SK-N-SH (cell line): ENCODE measurements around the gene PANX2. TPM values are rescaled to one million over a fixed set of nuclear protein-coding genes. Genes with fewer than 3 reads are reported as not detected.

Source experiments
- CTCF ChIA-PET: fragments of 300-600, 350-600 bp; formaldehyde crosslinking; extraction: SDS; loops from one replicate; lab custom pipeline; 2021; lab: Yijun Ruan, JAX
- POLR2A ChIA-PET: fragments of 350-600 bp; sonication (Branson Sonifier 250); formaldehyde crosslinking; extraction: SDS; loops from one replicate; lab custom pipeline; 2020; ENCODE audit warnings: antibody characterized with exemption, inconsistent platforms; lab: Yijun Ruan, JAX
- DNase-seq: peaks from one replicate; pipeline ENCODE4 v3.0.0; 2012
- H2AFZ ChIP-seq: fragments of 200-600 bp; sonication (generic); 2 replicates; pipeline ENCODE4 v1.8.1; 2016; ENCODE audit warnings: antibody characterized with exemption, mild to moderate bottlenecking, low read depth
- H3F3A ChIP-seq: fragments of 200-600 bp; sonication (generic); replicated peaks from 2 replicates; pipeline ENCODE3; 2016; ENCODE audit warnings: antibody characterized with exemption, mild to moderate bottlenecking; ENCODE audit not compliant: insufficient read depth
- H3K27ac ChIP-seq, 2 experiments: fragments of 200-500 bp in 1 of 2; fragments of 200-600 bp in 1 of 2; sonication (Bioruptor generic) in 1 of 2; sonication (generic), shearing (Covaris generic) in 1 of 2; 2 replicates each; pipeline versions ENCODE4 v1.5.1 to v1.6.1; 2014 to 2016; ENCODE audit warnings: low read depth in 2 of 2, inconsistent platforms in 1 of 2, low read length in 1 of 2, mild to moderate bottlenecking in 1 of 2, mixed read lengths in 1 of 2
- H3K27me3 ChIP-seq: fragments of 200-600 bp; sonication (generic), shearing (Covaris generic); 2 replicates; pipeline ENCODE4 v1.6.1; 2016; ENCODE audit warnings: mixed run types; ENCODE audit not compliant: insufficient read depth
- H3K36me3 ChIP-seq, 2 experiments: fragments of 200-500 bp in 1 of 2; fragments of 200-600 bp in 1 of 2; sonication (Bioruptor generic) in 1 of 2; sonication (generic) in 1 of 2; replicated peaks in 1 of 2; 2 replicates each; pipeline versions ENCODE3 to v1.5.1; 2014 to 2016; ENCODE audit warnings: low read length in 1 of 2, mild to moderate bottlenecking in 1 of 2; ENCODE audit not compliant: insufficient read depth in 2 of 2, control insufficient read depth in 1 of 2
- H3K4me1 ChIP-seq, 2 experiments: fragments of 200-500 bp in 1 of 2; fragments of 200-600 bp in 1 of 2; sonication (Bioruptor generic) in 1 of 2; sonication (generic), shearing (Covaris generic) in 1 of 2; 2 replicates each; pipeline versions ENCODE4 v1.5.1 to v1.6.1; 2014 to 2016; ENCODE audit warnings: low read depth in 1 of 2, low read length in 1 of 2, mixed run types in 1 of 2; ENCODE audit not compliant: insufficient read depth in 2 of 2, control insufficient read depth in 1 of 2
- H3K4me2 ChIP-seq: fragments of 200-600 bp; sonication (generic), shearing (Covaris generic); 2 replicates; pipeline ENCODE4 v1.6.1; 2017; ENCODE audit warnings: mixed run types
- H3K4me3 ChIP-seq, 2 experiments: fragments of 200-500 bp in 1 of 2; fragments of 200-600 bp in 1 of 2; sonication (Bioruptor generic) in 1 of 2; sonication (generic), shearing (Covaris generic) in 1 of 2; 2 replicates each; pipeline versions ENCODE4 v1.5.1 to v1.8.1; 2014 to 2016; ENCODE audit warnings: low read depth in 2 of 2, inconsistent platforms in 1 of 2, low read length in 1 of 2, mild to moderate bottlenecking in 1 of 2, mixed read lengths in 1 of 2, moderate library complexity in 1 of 2
- H3K79me2 ChIP-seq: fragments of 200-600 bp; sonication (generic); 2 replicates; pipeline ENCODE4 v1.8.1; 2017; ENCODE audit warnings: mild to moderate bottlenecking; ENCODE audit not compliant: insufficient read depth
- H3K9ac ChIP-seq: fragments of 200-600 bp; sonication (generic); 2 replicates; pipeline ENCODE4 v1.6.1; 2017; ENCODE audit warnings: mixed run types
- H3K9me2 ChIP-seq: fragments of 200-600 bp; sonication (generic); 2 replicates; pipeline ENCODE4 v1.6.1; 2017; ENCODE audit warnings: mixed run types
- H3K9me3 ChIP-seq: fragments of 200-600 bp; sonication (generic); 2 replicates; pipeline ENCODE4 v1.6.1; 2017; ENCODE audit warnings: mixed run types, mild to moderate bottlenecking, moderate library complexity
- H4K20me1 ChIP-seq: fragments of 200-600 bp; sonication (generic); 2 replicates; pipeline ENCODE4 v1.6.1; 2017; ENCODE audit warnings: mild to moderate bottlenecking, mixed run types; ENCODE audit not compliant: insufficient read depth
- FOXM1 ChIP-seq: IDR thresholded peaks from 2 replicates; pipeline ENCODE4 v1.4.0; 2012; ENCODE audit warnings: low read depth, mild to moderate bottlenecking
- GATA2 ChIP-seq: sonication (generic); formaldehyde crosslinking; IDR thresholded peaks from 2 replicates; pipeline ENCODE4 v1.5.0; 2020; ENCODE audit warnings: mild to moderate bottlenecking, missing genetic modification reagents
- JUND ChIP-seq: IDR thresholded peaks from 2 replicates; pipeline ENCODE4 v1.4.0; 2012
- PBX3 ChIP-seq: IDR thresholded peaks from 2 replicates; pipeline ENCODE4; 2012
- POLR2AphosphoS5 ChIP-seq: IDR thresholded peaks from 2 replicates; pipeline ENCODE4 v1.6.1; 2012; ENCODE audit warnings: low read depth, low read length
- RXRA ChIP-seq: IDR thresholded peaks from 2 replicates; pipeline ENCODE4 v1.4.0; 2012; ENCODE audit warnings: low read depth, mild to moderate bottlenecking, borderline replicate concordance
- TEAD4 ChIP-seq: IDR thresholded peaks from 2 replicates; pipeline ENCODE4 v1.4.0; 2012; ENCODE audit warnings: mild to moderate bottlenecking, borderline replicate concordance; ENCODE audit not compliant: insufficient read depth
- YY1 ChIP-seq: IDR thresholded peaks from 2 replicates; pipeline ENCODE4 v1.4.0; 2012; ENCODE audit warnings: low read depth, mild to moderate bottlenecking
- WGBS: methylation state at CpG from one replicate; pipeline ENCODE4 v1.1.6; 2017; ENCODE audit warnings: low lambda C conversion rate; 5-methylcytosine and 5-hydroxymethylcytosine counted together
- polyA plus RNA-seq, 3 experiments: library from polyadenylated mRNA; depleted of rRNA; stranded (reverse); fragments of >200 nt; gene quantifications; 2 replicates each; pipeline ENCODE4 v1.2.3, GENCODE V29; 2012
- TF ChIP-seq, protein P1 (sequence below): IDR thresholded peaks from 2 replicates; pipeline ENCODE4 v1.6.1; 2012; ENCODE audit warnings: mild to moderate bottlenecking, low read depth, low read length, moderate library complexity

PANX2 gene
- polyA plus RNA-seq, 1 of the 3 experiments (the other 2 are of a cell fraction): 2.4 TPM

DNA sequence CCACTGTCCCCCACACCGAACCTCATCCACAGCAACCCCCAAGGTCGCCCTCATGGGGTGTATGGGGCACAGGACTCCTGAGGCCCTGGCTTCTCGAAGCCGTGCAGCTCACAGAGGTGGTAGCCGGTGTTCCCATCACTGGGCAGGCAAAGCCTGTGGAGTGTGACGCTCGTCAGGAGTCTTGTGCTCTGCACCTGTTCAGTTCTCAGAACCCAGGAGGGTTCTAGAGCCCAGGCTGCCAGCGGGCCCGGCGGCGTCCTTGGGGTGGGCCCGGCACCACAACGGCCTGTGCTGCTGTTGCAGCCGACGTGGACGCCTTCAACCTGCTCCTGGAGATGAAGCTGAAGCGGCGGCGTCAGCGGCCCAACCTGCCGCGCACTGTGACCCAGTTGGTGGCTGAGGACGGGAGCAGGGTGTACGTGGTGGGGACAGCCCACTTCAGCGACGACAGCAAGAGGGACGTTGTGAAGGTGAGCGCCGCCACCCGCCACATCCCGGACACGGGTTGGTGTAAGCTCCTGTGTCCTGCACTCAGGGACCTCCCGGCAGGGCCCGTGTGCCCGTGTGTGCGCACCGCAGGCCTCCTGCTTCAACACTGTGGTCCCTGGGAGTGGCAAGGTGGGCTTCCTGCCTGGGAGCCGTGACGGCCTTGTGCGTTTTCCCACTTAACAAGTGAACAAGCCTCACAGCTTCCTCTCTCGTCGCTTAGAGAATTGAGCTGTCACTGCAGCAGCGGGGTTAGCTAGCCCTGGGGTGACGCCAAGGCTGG, 23.7 kb downstream of the PANX2 start (continued):
- TF ChIP-seq, protein P1, sequence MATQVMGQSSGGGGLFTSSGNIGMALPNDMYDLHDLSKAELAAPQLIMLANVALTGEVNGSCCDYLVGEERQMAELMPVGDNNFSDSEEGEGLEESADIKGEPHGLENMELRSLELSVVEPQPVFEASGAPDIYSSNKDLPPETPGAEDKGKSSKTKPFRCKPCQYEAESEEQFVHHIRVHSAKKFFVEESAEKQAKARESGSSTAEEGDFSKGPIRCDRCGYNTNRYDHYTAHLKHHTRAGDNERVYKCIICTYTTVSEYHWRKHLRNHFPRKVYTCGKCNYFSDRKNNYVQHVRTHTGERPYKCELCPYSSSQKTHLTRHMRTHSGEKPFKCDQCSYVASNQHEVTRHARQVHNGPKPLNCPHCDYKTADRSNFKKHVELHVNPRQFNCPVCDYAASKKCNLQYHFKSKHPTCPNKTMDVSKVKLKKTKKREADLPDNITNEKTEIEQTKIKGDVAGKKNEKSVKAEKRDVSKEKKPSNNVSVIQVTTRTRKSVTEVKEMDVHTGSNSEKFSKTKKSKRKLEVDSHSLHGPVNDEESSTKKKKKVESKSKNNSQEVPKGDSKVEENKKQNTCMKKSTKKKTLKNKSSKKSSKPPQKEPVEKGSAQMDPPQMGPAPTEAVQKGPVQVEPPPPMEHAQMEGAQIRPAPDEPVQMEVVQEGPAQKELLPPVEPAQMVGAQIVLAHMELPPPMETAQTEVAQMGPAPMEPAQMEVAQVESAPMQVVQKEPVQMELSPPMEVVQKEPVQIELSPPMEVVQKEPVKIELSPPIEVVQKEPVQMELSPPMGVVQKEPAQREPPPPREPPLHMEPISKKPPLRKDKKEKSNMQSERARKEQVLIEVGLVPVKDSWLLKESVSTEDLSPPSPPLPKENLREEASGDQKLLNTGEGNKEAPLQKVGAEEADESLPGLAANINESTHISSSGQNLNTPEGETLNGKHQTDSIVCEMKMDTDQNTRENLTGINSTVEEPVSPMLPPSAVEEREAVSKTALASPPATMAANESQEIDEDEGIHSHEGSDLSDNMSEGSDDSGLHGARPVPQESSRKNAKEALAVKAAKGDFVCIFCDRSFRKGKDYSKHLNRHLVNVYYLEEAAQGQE: no peak
- TF ChIP-seq RXRA (no peak), YY1 (no peak), GATA2 (CRISPR knock-in tag) (no peak), FOXM1 (no peak), JUND (no peak)

GRCh38 chr22:50196256-50196655, 25.7 kb downstream of the PANX2 start:
- no peak for DNase-seq
- TF ChIP-seq POLR2AphosphoS5 (no peak), TEAD4 (no peak), PBX3 (no peak)
- TF ChIP-seq, protein P1: no peak
- Histone ChIP-seq H3K4me1 (peaks cover 0 to 10% of the 10 kb centered on the region in 2 experiments; a peak in 1 of 4 replicates), H3K4me3 (no peak overlapping the region), H3K79me2 (peaks cover 18% of the 10 kb centered on the region), H3K27ac (no peak overlapping the region), H3K36me3 (peaks cover 0 to 45% of the 10 kb centered on the region in 2 experiments), H3K27me3 (no peaks in the 10 kb centered on the region), H3F3A (no peaks in the 10 kb centered on the region), H3K9me3 (no peaks in the 10 kb centered on the region), H2AFZ (no peak overlapping the region), H3K9me2 (no peaks in the 10 kb centered on the region), H3K9ac (no peak overlapping the region), H4K20me1 (0 out of 2 replicates have a peak, but pooled peaks cover 2% of the 10 kb centered on the region), H3K4me2 (no peak overlapping the region)
- POLR2A ChIA-PET: no interaction called here
- WGBS: 92% methylated on average over 2 of the region's 18 CpGs
- CTCF ChIA-PET: interaction anchor here (1.6 kb wide), 1 partner anchor 47 kb away, joined by 4 read pairs; no protein-coding TSS in a partner anchor
